K562 (cell line): ENCODE data around the gene TBC1D10A. TPM values are rescaled to one million over a fixed set of nuclear protein-coding genes. Genes with fewer than 3 reads are reported as not detected.

Source experiments
- ATAC-seq: fragments of 200-7000 bp; cut with Tn5 transposase; 3 replicates; pipeline ENCODE4 v1.9.1; 2020; ENCODE audit warnings: moderate library complexity
- BruUV-seq: library from RNA; stranded (reverse); fragments of 400-500 nt; replicated peaks from 2 replicates; lab custom pipeline; 2021; lab: Mats Ljungman, UMichigan
- CTCF ChIA-PET: fragments of 300-600 bp; formaldehyde crosslinking; extraction: SDS; loops from one replicate; lab custom pipeline; 2021; ENCODE audit warnings: low intra/inter-chr PET ratio; lab: Yijun Ruan, JAX
- POLR2A ChIA-PET: fragments of 300-600, 350-650 bp; sonication (Branson Sonifier 250); formaldehyde crosslinking; extraction: SDS; loops from one replicate; lab custom pipeline; 2021; ENCODE audit warnings: antibody characterized with exemption, inconsistent platforms; lab: Yijun Ruan, JAX
- DNase-seq, 4 experiments: peaks; one replicate each; pipeline versions ENCODE4 v3.0.0 to v3.0.0-alpha.2; 2011 to 2018; ENCODE audit warnings: low spot score in 3 of 4, mixed read lengths in 3 of 4; ENCODE audit errors: extremely low read depth in 1 of 4
- FAIRE-seq: peaks from 2 replicates; lab custom pipeline; 2011; peaks lifted over from hg19 to GRCh38; lab: Jason Lieb, UNC
- H2AFZ ChIP-seq: 2 replicates; pipeline ENCODE4 v1.6.0; 2011; ENCODE audit warnings: low read depth, low read length, control low read depth, inconsistent platforms
- H3K27ac ChIP-seq: fragments of 200-600 bp; 3 replicates; pipeline ENCODE4 v1.8.0; 2011; ENCODE audit warnings: low read depth, mild to moderate bottlenecking, control low read depth, inconsistent platforms, low read length, moderate library complexity, mixed read lengths; ENCODE audit errors: extremely low read depth
- H3K27me3 ChIP-seq, 2 experiments: fragments of 300-600 bp in 1 of 2; 2 replicates in 1 of 2; 3 replicates in 1 of 2; pipeline versions ENCODE4 v1.6.0 to v1.8.0; 2011; ENCODE audit warnings: inconsistent platforms in 2 of 2, low read length in 2 of 2, mild to moderate bottlenecking in 1 of 2, mixed read lengths in 1 of 2, moderate library complexity in 1 of 2; ENCODE audit not compliant: control insufficient read depth in 2 of 2, insufficient read depth in 2 of 2
- H3K36me3 ChIP-seq: fragments of 300-600 bp; 3 replicates; pipeline ENCODE4 v1.8.0; 2011; ENCODE audit warnings: mild to moderate bottlenecking, low read length, inconsistent platforms; ENCODE audit not compliant: control insufficient read depth, insufficient read depth
- H3K4me1 ChIP-seq, 2 experiments: fragments of 200-600 bp in 1 of 2; replicated peaks in 1 of 2; 2 replicates in 1 of 2; 3 replicates in 1 of 2; pipeline versions ENCODE4 v1.5.1 to v1.8.0; 2011; ENCODE audit warnings: inconsistent platforms in 2 of 2, low read length in 2 of 2, mild to moderate bottlenecking in 1 of 2, mixed read lengths in 1 of 2, moderate library complexity in 1 of 2; ENCODE audit not compliant: control insufficient read depth in 2 of 2, insufficient read depth in 2 of 2
- H3K4me2 ChIP-seq: 2 replicates; pipeline ENCODE4 v1.6.1; 2011; ENCODE audit warnings: low read length, control low read depth, inconsistent platforms, mixed read lengths; ENCODE audit not compliant: insufficient read depth
- H3K4me3 ChIP-seq: fragments of 200-600 bp; sonication (generic), shearing (Covaris generic); 2 replicates; pipeline ENCODE4 v1.5.1; 2016; ENCODE audit warnings: control low read depth, inconsistent platforms
- H3K79me2 ChIP-seq: fragments of 200-600 bp; 3 replicates; pipeline ENCODE4 v1.8.0; 2011; ENCODE audit warnings: low read length, inconsistent platforms; ENCODE audit not compliant: control insufficient read depth, insufficient read depth
- H3K9ac ChIP-seq, 2 experiments: 2 replicates each; pipeline versions ENCODE4 v1.6.0 to v1.6.1; 2011; ENCODE audit warnings: low read depth in 2 of 2, low read length in 2 of 2, control low read depth in 1 of 2, inconsistent platforms in 1 of 2, mild to moderate bottlenecking in 1 of 2, mixed read lengths in 1 of 2; ENCODE audit not compliant: insufficient read depth in 1 of 2
- H3K9me1 ChIP-seq: one replicate; pipeline ENCODE4 v1.6.0; 2011; ENCODE audit warnings: inconsistent platforms, mild to moderate bottlenecking, low read length, moderate library complexity; ENCODE audit not compliant: control insufficient read depth, insufficient read depth
- H3K9me3 ChIP-seq: replicated peaks from 2 replicates; pipeline ENCODE4 v1.5.1; 2011; ENCODE audit warnings: low read depth, low read length, inconsistent platforms; ENCODE audit not compliant: control insufficient read depth, insufficient read depth
- H4K20me1 ChIP-seq: replicated peaks from 2 replicates; pipeline ENCODE4 v1.6.1; 2011; ENCODE audit warnings: low read length, inconsistent platforms, mixed read lengths; ENCODE audit not compliant: control insufficient read depth, insufficient read depth
- GMEB1 ChIP-seq: fragments of 250-450 bp; sonication (Bioruptor Pico); IDR thresholded peaks from 2 replicates; pipeline ENCODE4 v1.4.0; 2020; ENCODE audit warnings: mild to moderate bottlenecking
- NR2C1 ChIP-seq, 2 experiments: fragments of 450-650 bp; IDR thresholded peaks; 2 replicates each; pipeline ENCODE4 v1.6.1; 2017; ENCODE audit warnings: mild to moderate bottlenecking in 2 of 2, antibody characterized with exemption in 1 of 2, inconsistent platforms in 1 of 2, missing compliant biosample characterization in 1 of 2, missing genetic modification characterization in 1 of 2
- ZBTB40 ChIP-seq, 2 experiments: fragments of 450-650 bp in 1 of 2; sonication (generic) in 1 of 2; formaldehyde crosslinking in 1 of 2; IDR thresholded peaks; 2 replicates each; pipeline versions ENCODE4 v1.7.1 to v1.9.0; 2016 to 2022; ENCODE audit warnings: inconsistent platforms in 1 of 2, mild to moderate bottlenecking in 1 of 2, missing genetic modification reagents in 1 of 2
- ZNF197 ChIP-seq: fragments of 200-800 bp; sonication (Bioruptor generic); IDR thresholded peaks from 2 replicates; pipeline ENCODE4 v1.6.1; 2016; ENCODE audit warnings: low read depth, missing genetic modification characterization, missing compliant biosample characterization
- ZNF592 ChIP-seq: fragments of 450-650 bp; IDR thresholded peaks from 2 replicates; pipeline ENCODE4 v1.6.1; 2017; ENCODE audit warnings: antibody characterized with exemption, mild to moderate bottlenecking
- WGBS: fragments of 100-300 bp; shearing (Covaris generic); methylation state at CpG from one replicate; pipeline ENCODE4 v1.1.6; 2016; ENCODE audit warnings: low coverage, mixed read lengths; ENCODE audit not compliant: insufficient coverage; ENCODE audit errors: missing lambda C conversion rate; 5-methylcytosine and 5-hydroxymethylcytosine counted together
- in situ Hi-C: fragments of 300-500 bp; cut with MboI; formaldehyde crosslinking; loops from 4 replicates; pipeline ENCODE4 v1.15.0; 2018; ENCODE audit warnings: inconsistent platforms, mixed read lengths
- intact Hi-C: fragments of 100-400 bp; cut with micrococcal nuclease; formaldehyde crosslinking; loops from 2 replicates; pipeline ENCODE4 v1.14.2; 2022
- polyA plus RNA-seq, 8 experiments: library from polyadenylated mRNA; depleted of rRNA in 4 of 8; stranded (reverse) in 5 of 8; unstranded in 3 of 8; fragments of >200 nt; fragmentation: Nextera tagmentation in 2 of 8; fragmentation: Illumina TruSeq in 1 of 8; extraction: Ambion mirVana in 2 of 8; extraction: Trizol in 1 of 8; gene quantifications; 2 replicates each; pipeline versions ENCODE4 v1.2.1 to v1.2.3, GENCODE V29; 2011 to 2014; ENCODE audit warnings: inconsistent platforms in 1 of 8, missing spikeins in 1 of 8
- total RNA-seq, 7 experiments: library from RNA; depleted of rRNA in 6 of 7; stranded (reverse); fragments of >200 nt in 6 of 7; fragmentation: Illumina TruSeq in 2 of 7; extraction: Trizol in 2 of 7; gene quantifications; 2 replicates each; pipeline versions ENCODE4 v1.2.1 to v1.2.3, GENCODE V29; 2011 to 2021; ENCODE audit warnings: low replicate concordance in 1 of 7

Gene TBC1D10A
- total and polyA plus RNA-seq, 9 of the 15 experiments (the other 6 are each of a cell fraction or from before 2014, with no cell fraction given): 0.13 to 10.4 (median 4.6) TPM

GRCh38 chr22:30296324-30296723 lies 30.4 kb downstream of the TBC1D10A start:
- H3K4me2 ChIP-seq: no peak overlapping the region
- in situ Hi-C loops: no loop called here
- no peak overlapping the region for H3K27ac ChIP-seq
- H3K4me1 ChIP-seq: 0 out of 5 replicates have a peak, but pooled peaks cover 0 to 2% of the 10 kb centered on the region in 2 experiments
- H4K20me1 ChIP-seq: no peaks in the 10 kb centered on the region
- H3K9ac ChIP-seq: no peak overlapping the region
- intact Hi-C loops: no loop called here
- ChIA-PET POLR2A (interaction anchor here (1.0 to 1.2 kb wide), 2 partner anchors 14 to 15 kb away, joined by 3 to 4 read pairs; no protein-coding TSS in a partner anchor), CTCF (no interaction called here)
- H3K36me3 ChIP-seq: peaks cover 18% of the 10 kb centered on the region; the same call in 1 of the 3 replicates
- DNase-seq (no peak), ATAC-seq (no peak), FAIRE-seq (no peak)
- BruUV-seq: no TSS peak
- H3K4me3 ChIP-seq: no peak overlapping the region
- 62% methylated on average over 4 of the region's 4 CpGs for WGBS
- no peak overlapping the region for H2AFZ ChIP-seq
- H3K27me3 ChIP-seq: no peaks in the 10 kb centered on the region
- no peaks in the 10 kb centered on the region for H3K9me1 ChIP-seq
- H3K79me2 ChIP-seq: no peaks in the 10 kb centered on the region
- H3K9me3 ChIP-seq: no peaks in the 10 kb centered on the region
- TF ChIP-seq NR2C1 (IDR thresholded peaks at IDR 0.05) (no peak), NR2C1 (tag; IDR thresholded peaks at IDR 0.05) (no peak), ZNF592 (no peak), ZNF197 (no peak), GMEB1 (CRISPR knock-in tag) (no peak), ZBTB40 (IDR thresholded peaks at IDR 0.05) (no peak), ZBTB40 (CRISPR knock-in tag; IDR thresholded peaks at IDR 0.05) (no peak)
